Esophagus squamous epithelium (tissue), 5 donors: ENCODE results near the gene VSTM4. TPM values are rescaled to one million over a fixed set of nuclear protein-coding genes. Genes with fewer than 3 reads are reported as not detected.

Experiments
- DNase-seq: peaks from one replicate; lab custom pipeline; 2025; lab: John Stamatoyannopoulos, UW
- H3K27ac ChIP-seq, 4 donors: fragments of 200-600 bp; sonication (generic); one replicate each; pipeline ENCODE4 v1.5.1; 2016 to 2019; ENCODE audit warnings: mild to moderate bottlenecking in 1 of 4
- H3K27me3 ChIP-seq, 4 donors: fragments of 200-600 bp; sonication (generic); 1 replicate in 3 of 4; 2 replicates in 1 of 4; pipeline versions ENCODE4 v1.5.1 to v1.6.0; 2017 to 2021; ENCODE audit warnings: antibody characterized with exemption in 1 of 4
- H3K36me3 ChIP-seq, 3 donors: fragments of 200-600 bp; sonication (generic); one replicate each; pipeline ENCODE4 v1.5.1; 2016 to 2019
- H3K4me1 ChIP-seq, 3 donors: fragments of 200-600 bp; sonication (generic); one replicate each; pipeline ENCODE4 v1.5.1; 2017 to 2019
- H3K4me3 ChIP-seq, 4 donors: fragments of 200-600 bp; sonication (generic); 1 replicate in 3 of 4; 2 replicates in 1 of 4; pipeline ENCODE4 v1.5.1; 2016 to 2019; ENCODE audit warnings: mild to moderate bottlenecking in 2 of 4, moderate library complexity in 1 of 4
- H3K9me3 ChIP-seq, 3 donors: fragments of 200-600 bp; sonication (generic); one replicate each; pipeline ENCODE4 v1.5.1; 2016 to 2019
- CTCF ChIP-seq, 6 experiments: fragments of 450-650 bp in 4 of 6; fragments of 200-600 bp in 2 of 6; sonication (generic) in 2 of 6; IDR thresholded peaks; one replicate each; pipeline ENCODE4 v1.5.1; 2016 to 2019; ENCODE audit warnings: antibody characterized with exemption in 6 of 6, mild to moderate bottlenecking in 4 of 6, moderate library complexity in 4 of 6
- POLR2A ChIP-seq, 4 donors: fragments of 450-650 bp; IDR thresholded peaks; one replicate each; pipeline ENCODE4 v1.6.1; 2017; ENCODE audit warnings: antibody characterized with exemption in 4 of 4, mild to moderate bottlenecking in 4 of 4, moderate library complexity in 3 of 4
- whole genome bisulfite sequencing, 2 donors: methylation state at CpG; one replicate each; pipeline ENCODE4 v1.1.5; 2018; 5-methylcytosine and 5-hydroxymethylcytosine counted together
- intact Hi-C: fragments of 100-400 bp; cut with DNase I; formaldehyde crosslinking; loops from one replicate; pipeline ENCODE4 v1.15.0; 2022
- total RNA-seq, 4 donors: library from RNA; depleted of rRNA; stranded (reverse); fragments of >200 nt; gene quantifications; one replicate each; pipeline ENCODE4 v1.1.0, GENCODE V29; 2016
- donor health status: DM: yes; HTN: yes; CAD: no.

VSTM4 gene
- total RNA-seq, 4 donors from 2014 or later, result 0.80 to 6.9 (median 1.9) TPM

DNA sequence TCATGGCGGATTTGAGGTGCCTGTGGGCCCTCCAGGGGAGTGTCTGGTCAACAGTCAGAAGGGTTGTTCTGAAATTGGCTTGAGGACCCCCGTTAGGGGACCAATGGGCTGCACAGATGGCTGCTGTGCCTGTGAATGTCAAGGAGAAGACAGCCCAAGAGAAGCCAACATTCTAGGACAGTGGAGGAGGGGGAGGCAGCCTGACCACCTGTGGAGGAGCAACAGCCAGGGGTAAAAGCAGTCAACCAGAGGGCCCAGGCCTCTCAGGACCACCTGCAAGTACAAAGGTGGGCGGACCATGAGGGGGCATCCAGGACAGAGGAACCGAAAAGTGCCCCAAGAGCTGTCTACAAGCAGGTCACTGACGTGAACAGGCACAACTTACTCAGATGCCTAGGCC lies 76.6 kb downstream of the VSTM4 start:
- 89 to 94% methylated on average over 4 to 5 of the region's 5 CpGs for WGBS, 2 donors
- H3K27me3 ChIP-seq, result no peaks in the 10 kb centered on the region
- intact Hi-C loops, result no loop called here

GRCh38 chr10:49037187-49037586 lies 78.1 kb downstream of the VSTM4 start:
- Histone ChIP-seq H3K4me1 (no peaks in the 10 kb centered on the region), H3K27me3 (no peaks in the 10 kb centered on the region), H3K27ac (no peak overlapping the region), H3K9me3 (no peaks in the 10 kb centered on the region), H3K4me3 (no peak overlapping the region), H3K36me3 (peaks cover 0 to 1% (median 0%) of the 10 kb centered on the region in 3 donors)
- WGBS, 2 donors, result 70 to 86% methylated on average over 2 to 7 of the region's 7 CpGs
- TF ChIP-seq CTCF (IDR thresholded peaks at IDR 0.05) (no peak), POLR2A (IDR thresholded peaks at IDR 0.05) (no peak)
- intact Hi-C loops, result no loop called here
- no peak for DNase-seq

More for the DNA sequence above, 76.6 kb downstream of the VSTM4 start:
- Histone ChIP-seq H3K4me3 (no peak overlapping the region), H3K36me3 (no peaks in the 10 kb centered on the region), H3K4me1 (no peaks in the 10 kb centered on the region), H3K27ac (no peak overlapping the region), H3K9me3 (no peaks in the 10 kb centered on the region)
- no peak for DNase-seq
- TF ChIP-seq CTCF (IDR thresholded peaks at IDR 0.05), result no peak
- no peak for TF ChIP-seq POLR2A (IDR thresholded peaks at IDR 0.05)

GRCh38 chr10:49036638-49037037 lies 78.7 kb downstream of the VSTM4 start:
- Histone ChIP-seq H3K27ac (no peak overlapping the region), H3K9me3 (no peaks in the 10 kb centered on the region), H3K4me1 (no peaks in the 10 kb centered on the region), H3K36me3 (peaks cover 0 to 7% (median 0%) of the 10 kb centered on the region in 3 donors), H3K4me3 (no peak overlapping the region), H3K27me3 (no peaks in the 10 kb centered on the region)
- intact Hi-C loops, result no loop called here
- 88 to 94% methylated on average over 2 to 3 of the region's 3 CpGs for WGBS, 2 donors
- no peak for DNase-seq
- TF ChIP-seq POLR2A (IDR thresholded peaks at IDR 0.05), result no peak
- TF ChIP-seq CTCF (IDR thresholded peaks at IDR 0.05), result no peak

DNA sequence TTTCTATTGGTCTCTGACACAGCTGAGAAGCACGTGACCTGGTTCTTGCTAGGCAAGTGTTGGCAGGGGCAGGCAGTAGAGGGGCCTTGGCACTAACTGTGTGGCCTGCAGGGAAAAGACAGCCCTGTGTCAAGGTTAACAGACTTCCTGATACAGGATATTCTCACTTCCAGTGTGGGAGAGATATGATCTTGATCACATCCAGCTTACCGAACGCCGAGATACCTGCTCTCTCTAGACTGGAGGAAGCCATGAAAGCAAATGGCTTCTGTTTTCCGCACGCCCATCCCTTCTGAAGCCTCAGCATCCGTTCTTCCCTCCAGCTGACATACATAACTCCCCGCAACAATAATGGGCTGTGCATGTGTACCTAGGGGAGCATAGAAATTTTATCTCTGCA lies 79.4 kb downstream of the VSTM4 start:
- intact Hi-C loops, result no loop called here
- peaks cover 0 to 7% (median 0%) of the 10 kb centered on the region in 3 donors for H3K36me3 ChIP-seq
- H3K27me3 ChIP-seq, result no peaks in the 10 kb centered on the region
- no peak overlapping the region for H3K4me3 ChIP-seq
- 85 to 93% methylated on average over 8 of the region's 8 CpGs for WGBS, 2 donors
- no peaks in the 10 kb centered on the region for H3K9me3 ChIP-seq
- TF ChIP-seq POLR2A (IDR thresholded peaks at IDR 0.05), result no peak
- DNase-seq, result no peak
- H3K27ac ChIP-seq, result no peak overlapping the region
- no peaks in the 10 kb centered on the region for H3K4me1 ChIP-seq

- H3K4me3 ChIP-seq, result no peak overlapping the region
- H3K4me1 ChIP-seq, result no peaks in the 10 kb centered on the region
- peaks cover 0 to 7% (median 0%) of the 10 kb centered on the region in 3 donors for H3K36me3 ChIP-seq
- no peaks in the 10 kb centered on the region for H3K27me3 ChIP-seq
- no peak overlapping the region for H3K27ac ChIP-seq
- no peaks in the 10 kb centered on the region for H3K9me3 ChIP-seq
- TF ChIP-seq CTCF (IDR thresholded peaks at IDR 0.05), result no peak
- TF ChIP-seq POLR2A (IDR thresholded peaks at IDR 0.05), result no peak
- DNase-seq, result no peak
- intact Hi-C loops, result no loop called here
- 84 to 90% methylated on average over 5 to 6 of the region's 6 CpGs for WGBS, 2 donors
Observed at GRCh38 chr10:49034925-49035324, 80.4 kb downstream of the VSTM4 start.

GRCh38 chr10:49033939-49034338 lies 81.4 kb downstream of the VSTM4 start:
- Histone ChIP-seq H3K27me3 (no peaks in the 10 kb centered on the region), H3K4me1 (no peaks in the 10 kb centered on the region), H3K36me3 (peaks cover 0 to 7% (median 0%) of the 10 kb centered on the region in 3 donors), H3K9me3 (no peaks in the 10 kb centered on the region), H3K4me3 (no peak overlapping the region), H3K27ac (no peak overlapping the region)
- no peak for DNase-seq
- TF ChIP-seq CTCF (IDR thresholded peaks at IDR 0.05) (no peak), POLR2A (IDR thresholded peaks at IDR 0.05) (no peak)
- 88 to 91% methylated on average over 1 of the region's 1 CpG for WGBS, 2 donors
- intact Hi-C loops, result no loop called here
